HL-60 (cell line): ENCODE results near the gene GOLGA6L7.

Experiments used
- DNase-seq, 2 experiments: peaks; one replicate each; pipeline ENCODE4 v3.0.0-alpha.2; 2010 to 2020; ENCODE audit warnings: low read depth in 1 of 2, low spot score in 1 of 2
- H3K27ac ChIP-seq: fragments of 250-450 bp; sonication (Bioruptor Pico); replicated peaks from 2 replicates; pipeline ENCODE4 v1.5.1; 2020; ENCODE audit warnings: mild to moderate bottlenecking, moderate library complexity
- H3K27me3 ChIP-seq: fragments of 250-450 bp; sonication (Bioruptor Pico); 2 replicates; pipeline ENCODE4 v1.5.1; 2021; ENCODE audit warnings: mild to moderate bottlenecking, moderate library complexity; ENCODE audit not compliant: insufficient read depth, poor library complexity, severe bottlenecking
- H3K4me3 ChIP-seq: replicated peaks from 2 replicates; pipeline ENCODE4 v1.5.1; 2011; ENCODE audit warnings: mild to moderate bottlenecking, control low read depth, low read length; ENCODE audit not compliant: insufficient read depth
- GABPA ChIP-seq: IDR thresholded peaks from 2 replicates; pipeline ENCODE4 v1.6.1; 2012; ENCODE audit warnings: low read depth
- POLR2AphosphoS5 ChIP-seq: IDR thresholded peaks from 2 replicates; pipeline ENCODE4 v1.6.1; 2012; ENCODE audit warnings: low read depth
- SPI1 ChIP-seq: IDR thresholded peaks from 2 replicates; pipeline ENCODE4 v1.6.1; 2012; ENCODE audit warnings: low read depth, mild to moderate bottlenecking, borderline replicate concordance
- TF ChIP-seq, protein P1 (sequence below): IDR thresholded peaks from 2 replicates; pipeline ENCODE4 v1.6.1; 2012; ENCODE audit warnings: low read depth; ENCODE audit not compliant: insufficient replicate concordance
- TF ChIP-seq, protein P2 (sequence below): IDR thresholded peaks from one replicate; pipeline ENCODE4 v1.5.1; 2011; ENCODE audit warnings: low read length, control low read depth, inconsistent platforms; ENCODE audit not compliant: insufficient read depth

The GOLGA6L7 gene

DNA sequence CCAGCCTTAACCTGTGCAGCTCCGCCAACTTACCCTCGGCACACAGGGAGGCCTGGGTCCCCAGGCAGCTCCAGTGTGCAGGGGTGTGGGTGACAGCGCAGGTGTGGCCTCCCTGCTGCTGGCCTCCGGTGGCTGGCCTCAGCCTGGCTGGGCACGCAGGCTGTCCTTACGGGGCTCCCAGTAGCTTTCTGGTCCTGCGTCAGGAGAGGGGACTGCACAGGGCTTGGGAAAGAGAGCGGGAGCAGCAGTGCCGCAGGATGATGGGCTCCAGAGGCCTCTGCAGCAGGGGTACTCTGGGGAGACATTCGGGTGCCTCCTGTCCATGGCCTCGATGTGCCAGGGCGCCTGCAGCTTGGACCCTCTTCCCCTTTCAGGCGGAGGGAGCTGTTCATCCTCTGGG lies 46.7 kb upstream of the GOLGA6L7 start:
- H3K27me3 ChIP-seq: no peaks in the 10 kb centered on the region
- DNase-seq: no peak
- TF ChIP-seq, protein P1, sequence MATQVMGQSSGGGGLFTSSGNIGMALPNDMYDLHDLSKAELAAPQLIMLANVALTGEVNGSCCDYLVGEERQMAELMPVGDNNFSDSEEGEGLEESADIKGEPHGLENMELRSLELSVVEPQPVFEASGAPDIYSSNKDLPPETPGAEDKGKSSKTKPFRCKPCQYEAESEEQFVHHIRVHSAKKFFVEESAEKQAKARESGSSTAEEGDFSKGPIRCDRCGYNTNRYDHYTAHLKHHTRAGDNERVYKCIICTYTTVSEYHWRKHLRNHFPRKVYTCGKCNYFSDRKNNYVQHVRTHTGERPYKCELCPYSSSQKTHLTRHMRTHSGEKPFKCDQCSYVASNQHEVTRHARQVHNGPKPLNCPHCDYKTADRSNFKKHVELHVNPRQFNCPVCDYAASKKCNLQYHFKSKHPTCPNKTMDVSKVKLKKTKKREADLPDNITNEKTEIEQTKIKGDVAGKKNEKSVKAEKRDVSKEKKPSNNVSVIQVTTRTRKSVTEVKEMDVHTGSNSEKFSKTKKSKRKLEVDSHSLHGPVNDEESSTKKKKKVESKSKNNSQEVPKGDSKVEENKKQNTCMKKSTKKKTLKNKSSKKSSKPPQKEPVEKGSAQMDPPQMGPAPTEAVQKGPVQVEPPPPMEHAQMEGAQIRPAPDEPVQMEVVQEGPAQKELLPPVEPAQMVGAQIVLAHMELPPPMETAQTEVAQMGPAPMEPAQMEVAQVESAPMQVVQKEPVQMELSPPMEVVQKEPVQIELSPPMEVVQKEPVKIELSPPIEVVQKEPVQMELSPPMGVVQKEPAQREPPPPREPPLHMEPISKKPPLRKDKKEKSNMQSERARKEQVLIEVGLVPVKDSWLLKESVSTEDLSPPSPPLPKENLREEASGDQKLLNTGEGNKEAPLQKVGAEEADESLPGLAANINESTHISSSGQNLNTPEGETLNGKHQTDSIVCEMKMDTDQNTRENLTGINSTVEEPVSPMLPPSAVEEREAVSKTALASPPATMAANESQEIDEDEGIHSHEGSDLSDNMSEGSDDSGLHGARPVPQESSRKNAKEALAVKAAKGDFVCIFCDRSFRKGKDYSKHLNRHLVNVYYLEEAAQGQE: no peak
- no peak for TF ChIP-seq SPI1
- H3K27ac ChIP-seq: no peak overlapping the region
- H3K4me3 ChIP-seq: no peak overlapping the region

DNA sequence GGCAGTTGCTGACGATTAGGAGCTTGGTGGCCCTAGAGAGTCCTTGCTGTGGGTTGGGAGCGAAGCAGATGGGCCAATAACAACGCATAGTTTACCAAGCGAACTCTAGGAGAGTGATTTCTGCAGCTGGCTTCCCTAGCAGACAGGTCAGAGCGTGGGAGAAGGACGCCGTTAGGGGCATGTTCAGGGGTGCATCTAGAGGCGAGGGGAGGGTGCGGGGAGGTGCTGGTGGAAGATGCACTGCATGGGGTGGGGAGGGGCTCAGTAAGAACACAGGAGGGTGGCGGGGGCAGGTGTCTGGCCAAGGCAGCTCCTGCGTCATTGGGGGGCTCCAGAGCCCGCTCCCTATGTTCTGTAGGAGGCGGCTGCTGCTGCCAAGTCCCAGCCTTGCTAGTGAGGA lies 46.2 kb upstream of the GOLGA6L7 start:
- TF ChIP-seq GABPA: no peak
- TF ChIP-seq SPI1: no peak
- no peak for TF ChIP-seq POLR2AphosphoS5
- TF ChIP-seq, protein P1: no peak
- TF ChIP-seq, protein P2, sequence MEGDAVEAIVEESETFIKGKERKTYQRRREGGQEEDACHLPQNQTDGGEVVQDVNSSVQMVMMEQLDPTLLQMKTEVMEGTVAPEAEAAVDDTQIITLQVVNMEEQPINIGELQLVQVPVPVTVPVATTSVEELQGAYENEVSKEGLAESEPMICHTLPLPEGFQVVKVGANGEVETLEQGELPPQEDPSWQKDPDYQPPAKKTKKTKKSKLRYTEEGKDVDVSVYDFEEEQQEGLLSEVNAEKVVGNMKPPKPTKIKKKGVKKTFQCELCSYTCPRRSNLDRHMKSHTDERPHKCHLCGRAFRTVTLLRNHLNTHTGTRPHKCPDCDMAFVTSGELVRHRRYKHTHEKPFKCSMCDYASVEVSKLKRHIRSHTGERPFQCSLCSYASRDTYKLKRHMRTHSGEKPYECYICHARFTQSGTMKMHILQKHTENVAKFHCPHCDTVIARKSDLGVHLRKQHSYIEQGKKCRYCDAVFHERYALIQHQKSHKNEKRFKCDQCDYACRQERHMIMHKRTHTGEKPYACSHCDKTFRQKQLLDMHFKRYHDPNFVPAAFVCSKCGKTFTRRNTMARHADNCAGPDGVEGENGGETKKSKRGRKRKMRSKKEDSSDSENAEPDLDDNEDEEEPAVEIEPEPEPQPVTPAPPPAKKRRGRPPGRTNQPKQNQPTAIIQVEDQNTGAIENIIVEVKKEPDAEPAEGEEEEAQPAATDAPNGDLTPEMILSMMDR: no peak
- Histone ChIP-seq H3K27ac (no peak overlapping the region), H3K27me3 (no peaks in the 10 kb centered on the region), H3K4me3 (no peak overlapping the region)
- DNase-seq: no peak

DNA sequence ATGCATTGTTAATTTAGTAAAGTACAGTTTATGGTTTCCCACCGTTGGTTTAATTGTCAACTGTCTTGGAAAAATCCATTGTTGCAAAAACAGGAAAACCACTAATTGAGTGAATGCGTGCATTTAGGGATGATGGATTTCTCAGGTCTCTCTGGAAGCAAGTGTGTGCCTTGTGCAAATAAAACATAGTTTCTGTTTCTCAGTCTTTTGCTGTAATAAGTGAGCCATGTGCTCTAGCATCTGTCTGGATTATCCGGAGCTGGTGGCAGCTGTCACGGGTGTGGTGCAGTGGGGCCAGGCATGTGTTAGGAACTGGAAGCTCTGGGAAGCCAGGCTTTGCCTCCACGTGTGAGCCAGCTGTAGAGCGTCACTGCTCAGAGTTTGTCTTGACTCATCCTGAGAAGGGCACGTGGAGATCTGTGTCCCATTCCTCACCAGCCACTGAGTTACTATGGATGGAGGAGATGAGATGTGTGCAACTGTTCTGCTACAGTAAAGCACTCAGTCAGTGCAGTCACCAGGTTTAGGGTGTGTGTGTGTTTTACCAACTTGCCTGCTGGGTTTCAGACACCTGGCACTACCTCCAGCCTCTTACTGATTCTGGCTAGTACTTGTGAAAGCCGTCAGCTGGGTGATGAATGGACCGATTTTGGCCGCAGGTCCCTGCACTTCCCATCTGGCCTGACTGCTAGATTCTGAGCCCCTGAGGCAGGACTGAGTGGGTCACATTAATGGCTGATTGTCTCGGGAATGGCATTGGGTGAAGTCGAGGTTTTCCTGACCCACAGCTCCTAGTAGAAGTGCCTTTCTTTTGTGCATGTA lies 44.6 kb upstream of the GOLGA6L7 start:
- TF ChIP-seq GABPA (no peak), POLR2AphosphoS5 (no peak), SPI1 (no peak)
- TF ChIP-seq, protein P1: no peak
- TF ChIP-seq, protein P2: no peak
- no peak for DNase-seq
- H3K27me3 ChIP-seq: no peaks in the 10 kb centered on the region
- no peak overlapping the region for H3K27ac ChIP-seq
- no peak overlapping the region for H3K4me3 ChIP-seq
